Lung (tissue), 12 donors: ENCODE data around the gene ITPA. TPM values are rescaled to one million over a fixed set of nuclear protein-coding genes. Genes with fewer than 3 reads are reported as not detected.

Experiments
- ATAC-seq: fragments of 200-7000 bp; cut with Tn5 transposase; one replicate; pipeline ENCODE4 v1.9.1; 2020; ENCODE audit warnings: moderate number of reproducible peaks; ENCODE audit not compliant: insufficient read depth, low FRiP score
- DNase-seq, 3 donors: peaks; one replicate each; pipeline ENCODE4 v3.0.0-alpha.2; 2013 to 2017
- H3K27ac ChIP-seq, 2 donors: one replicate each; pipeline ENCODE4 v1.5.1; 2013; ENCODE audit warnings: mild to moderate bottlenecking in 2 of 2, moderate library complexity in 2 of 2, control low read depth in 1 of 2, inconsistent platforms in 1 of 2, low read depth in 1 of 2, low read length in 1 of 2
- H3K27me3 ChIP-seq, 3 donors: one replicate each; pipeline ENCODE4 v1.5.1; 2013; ENCODE audit warnings: low read length in 2 of 3; ENCODE audit not compliant: control insufficient read depth in 3 of 3, insufficient read depth in 3 of 3
- H3K36me3 ChIP-seq, 4 donors: one replicate each; pipeline ENCODE4 v1.5.1; 2013; ENCODE audit warnings: low read length in 4 of 4, mild to moderate bottlenecking in 1 of 4, moderate library complexity in 1 of 4; ENCODE audit not compliant: control insufficient read depth in 4 of 4, insufficient read depth in 4 of 4
- H3K4me1 ChIP-seq, 5 donors: one replicate each; pipeline ENCODE4 v1.5.1; 2013; ENCODE audit warnings: low read length in 5 of 5, mild to moderate bottlenecking in 2 of 5, moderate library complexity in 1 of 5; ENCODE audit not compliant: control insufficient read depth in 5 of 5, insufficient read depth in 5 of 5
- H3K4me3 ChIP-seq: one replicate; pipeline ENCODE4 v1.5.1; 2013; ENCODE audit warnings: mild to moderate bottlenecking, control low read depth, moderate library complexity
- H3K9ac ChIP-seq, 2 donors: one replicate each; pipeline ENCODE4 v1.5.1; 2013; ENCODE audit warnings: low read length in 2 of 2, control low read depth in 1 of 2; ENCODE audit not compliant: insufficient read depth in 1 of 2
- H3K9me3 ChIP-seq, 4 donors: one replicate each; pipeline ENCODE4 v1.5.1; 2013; ENCODE audit warnings: low read length in 3 of 4, mild to moderate bottlenecking in 1 of 4, moderate library complexity in 1 of 4; ENCODE audit not compliant: control insufficient read depth in 4 of 4, insufficient read depth in 3 of 4
- WGBS, 2 donors: extraction: QIAGEN DNeasy Blood & Tissue Kit; methylation state at CpG; one replicate each; pipeline ENCODE4 v1.1.7; 2013; 5-methylcytosine and 5-hydroxymethylcytosine counted together
- polyA plus RNA-seq, 2 donors: library from polyadenylated mRNA; stranded (reverse); fragments of 200-250 nt; gene quantifications; one replicate each; pipeline ENCODE4 v1.2.1, GENCODE V29; 2013
- total RNA-seq, 2 donors: library from RNA; depleted of rRNA in 1 of 2; stranded (reverse); fragments of >200 nt in 1 of 2; gene quantifications; one replicate each; pipeline ENCODE4 v1.2.1, GENCODE V29; 2014 to 2021
- TF ChIP-seq, protein P1 (sequence below): IDR thresholded peaks from 2 replicates; pipeline ENCODE4 v1.5.1; 2012; ENCODE audit warnings: mild to moderate bottlenecking; ENCODE audit errors: control extremely low read depth, extremely low read depth
- donor health status: control.
- donor health status: control.
- donor health status: Bipolar disorder and iron deficiency.
- donor health status: healthy.
- donor health status: DM: yes; HTN: yes; CAD: no.

The ITPA gene
- total and polyA plus RNA-seq, 4 donors = 32.7 to 95.8 (median 66.1) TPM

- Histone ChIP-seq H3K4me3 (peak overlapping the region; percentile 82), H3K9me3 (no peaks in the 10 kb centered on the region), H3K4me1 (peaks cover 0 to 13% (median 0%) of the 10 kb centered on the region in 5 donors), H3K9ac (peak overlapping the region in 1 of 2 donors; percentile 77), H3K36me3 (peaks cover 0 to 20% (median 12%) of the 10 kb centered on the region in 4 donors), H3K27me3 (no peaks in the 10 kb centered on the region), H3K27ac (peak overlapping the region in 1 of 2 donors; percentile 95)
- 58 to 74% methylated on average over 9 of the region's 9 CpGs for WGBS, 2 donors
- ATAC-seq = no peak
- DNase-seq = no peak
- TF ChIP-seq, protein P1, sequence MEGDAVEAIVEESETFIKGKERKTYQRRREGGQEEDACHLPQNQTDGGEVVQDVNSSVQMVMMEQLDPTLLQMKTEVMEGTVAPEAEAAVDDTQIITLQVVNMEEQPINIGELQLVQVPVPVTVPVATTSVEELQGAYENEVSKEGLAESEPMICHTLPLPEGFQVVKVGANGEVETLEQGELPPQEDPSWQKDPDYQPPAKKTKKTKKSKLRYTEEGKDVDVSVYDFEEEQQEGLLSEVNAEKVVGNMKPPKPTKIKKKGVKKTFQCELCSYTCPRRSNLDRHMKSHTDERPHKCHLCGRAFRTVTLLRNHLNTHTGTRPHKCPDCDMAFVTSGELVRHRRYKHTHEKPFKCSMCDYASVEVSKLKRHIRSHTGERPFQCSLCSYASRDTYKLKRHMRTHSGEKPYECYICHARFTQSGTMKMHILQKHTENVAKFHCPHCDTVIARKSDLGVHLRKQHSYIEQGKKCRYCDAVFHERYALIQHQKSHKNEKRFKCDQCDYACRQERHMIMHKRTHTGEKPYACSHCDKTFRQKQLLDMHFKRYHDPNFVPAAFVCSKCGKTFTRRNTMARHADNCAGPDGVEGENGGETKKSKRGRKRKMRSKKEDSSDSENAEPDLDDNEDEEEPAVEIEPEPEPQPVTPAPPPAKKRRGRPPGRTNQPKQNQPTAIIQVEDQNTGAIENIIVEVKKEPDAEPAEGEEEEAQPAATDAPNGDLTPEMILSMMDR = no peak
Observed at GRCh38 chr20:3202965-3203314, 6.4 kb upstream of the ITPA start.

DNA sequence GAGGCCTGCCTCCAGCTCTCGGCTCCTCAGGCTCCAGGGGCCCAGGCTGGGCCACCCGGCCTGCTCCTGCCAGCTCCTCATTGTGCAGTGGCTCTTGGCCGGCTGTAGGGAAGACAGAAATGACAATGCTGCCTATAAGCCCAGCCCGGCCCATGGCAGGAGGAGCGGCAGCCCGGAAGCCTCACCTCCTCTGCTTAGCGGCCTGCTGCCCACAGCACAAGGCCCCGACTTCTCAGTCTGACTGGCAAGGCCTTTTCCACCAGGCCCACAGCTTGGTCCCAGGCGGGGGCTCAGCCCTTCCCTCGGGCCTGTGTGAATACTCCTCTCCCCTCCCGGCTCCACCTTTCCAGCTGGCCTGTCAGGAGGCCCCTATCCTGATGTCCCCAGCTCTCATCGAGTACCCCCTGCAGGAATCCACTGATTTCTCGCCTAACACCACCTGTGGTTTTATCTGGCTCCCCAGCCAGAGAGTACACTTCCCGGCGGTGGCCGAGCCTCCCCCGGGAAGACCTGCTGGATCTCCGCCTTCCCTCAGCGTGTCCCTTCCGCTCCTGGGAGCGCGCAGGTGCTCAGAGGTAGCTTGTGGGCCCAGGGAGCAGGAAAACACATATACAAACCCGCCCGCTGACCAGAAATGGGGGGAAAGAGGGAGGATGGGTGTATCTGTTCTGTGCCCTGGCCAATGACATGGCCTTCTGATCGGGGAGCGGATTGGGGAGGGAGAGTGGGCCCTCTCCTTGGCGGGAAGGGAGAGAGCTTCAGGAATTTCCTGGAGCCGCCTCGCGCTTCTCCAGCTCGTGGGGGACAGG, 5.8 kb upstream of the ITPA start:
- H3K9me3 ChIP-seq = no peaks in the 10 kb centered on the region
- peak overlapping the region; percentile 93 to 95 for H3K27ac ChIP-seq
- peak in 2 of 3 donors; percentile 6 to 21 for DNase-seq
- ATAC-seq = peak; percentile 8
- peak overlapping the region; percentile 77 to 82 for H3K9ac ChIP-seq
- peaks cover 0 to 18% (median 0%) of the 10 kb centered on the region in 5 donors for H3K4me1 ChIP-seq
- peak overlapping the region; percentile 82 for H3K4me3 ChIP-seq
- peaks cover 0 to 20% (median 12%) of the 10 kb centered on the region in 4 donors for H3K36me3 ChIP-seq
- no peaks in the 10 kb centered on the region for H3K27me3 ChIP-seq
- TF ChIP-seq, protein P1 = no peak
- WGBS, 2 donors = 12 to 17% methylated on average over 31 of the region's 31 CpGs

DNA sequence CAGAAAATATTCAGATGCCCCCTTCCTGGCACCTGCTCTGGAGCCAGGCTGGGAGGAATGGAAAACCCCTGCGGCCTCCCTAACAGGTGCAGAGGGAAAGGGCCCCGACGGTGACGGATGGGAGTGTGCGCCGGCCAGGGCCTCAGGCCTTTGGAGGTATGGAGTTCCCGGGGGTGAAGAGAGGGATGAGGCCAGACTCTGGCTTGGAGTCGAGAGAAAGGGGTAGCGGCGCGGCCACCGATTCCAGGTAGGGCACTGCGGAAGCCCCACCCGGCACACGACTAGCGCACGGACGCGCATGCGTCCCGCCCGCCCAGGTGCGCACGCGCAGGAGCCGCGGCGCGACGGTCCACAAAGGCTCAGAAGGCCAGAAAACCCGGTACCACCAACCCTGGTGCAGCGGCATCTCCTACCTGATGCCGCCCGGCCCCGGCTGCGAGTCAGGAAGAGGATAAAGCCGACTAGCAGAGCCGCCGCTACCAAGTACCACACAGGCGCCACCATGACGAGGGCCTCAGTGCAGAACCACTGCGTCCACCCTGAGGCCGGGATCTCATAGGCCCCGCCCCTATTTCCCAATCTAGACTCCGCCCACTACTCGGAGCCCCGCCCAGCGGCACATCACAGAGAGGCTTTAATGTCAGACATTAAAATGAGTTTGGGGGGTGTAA, 5.0 kb upstream of the ITPA start, which contains the start of gene DDRGK1:
TSS of gene DDRGK1 (minus strand) at position 559 of the 671 bp plus-strand sequence. CDS start at position 504, 55 bp downstream.
- peak within 1 kb of the TSS; percentile 93 to 95 for H3K27ac ChIP-seq

More for the DNA sequence above, 5.0 kb upstream of the ITPA start, which contains the start of gene DDRGK1:
- ATAC-seq (peak; percentile 90), DNase-seq (peak; percentile 86 to 91 (median 91))
- 0 to 1% methylated on average over 42 to 48 of the region's 48 CpGs for WGBS, 2 donors
- TF ChIP-seq, protein P1 = no peak
- Histone ChIP-seq H3K27me3 (no peaks in the 10 kb centered on the region), H3K9ac (peak within 1 kb of the TSS; percentile 77 to 82), H3K4me1 (peaks cover 0 to 20% (median 0%) of the 10 kb centered on the region in 5 donors), H3K9me3 (no peaks in the 10 kb centered on the region), H3K36me3 (peaks cover 0 to 15% (median 12%) of the 10 kb centered on the region in 4 donors), H3K4me3 (peak within 1 kb of the TSS; percentile 82)
